Measurements from ENCODE around the gene CD2AP.
"Not testable (repeated sequence)": the region's sequence is repeated elsewhere in the genome, so short reads cannot be mapped to it uniquely, and the experiment has no call there.

CD2AP gene

DNA sequence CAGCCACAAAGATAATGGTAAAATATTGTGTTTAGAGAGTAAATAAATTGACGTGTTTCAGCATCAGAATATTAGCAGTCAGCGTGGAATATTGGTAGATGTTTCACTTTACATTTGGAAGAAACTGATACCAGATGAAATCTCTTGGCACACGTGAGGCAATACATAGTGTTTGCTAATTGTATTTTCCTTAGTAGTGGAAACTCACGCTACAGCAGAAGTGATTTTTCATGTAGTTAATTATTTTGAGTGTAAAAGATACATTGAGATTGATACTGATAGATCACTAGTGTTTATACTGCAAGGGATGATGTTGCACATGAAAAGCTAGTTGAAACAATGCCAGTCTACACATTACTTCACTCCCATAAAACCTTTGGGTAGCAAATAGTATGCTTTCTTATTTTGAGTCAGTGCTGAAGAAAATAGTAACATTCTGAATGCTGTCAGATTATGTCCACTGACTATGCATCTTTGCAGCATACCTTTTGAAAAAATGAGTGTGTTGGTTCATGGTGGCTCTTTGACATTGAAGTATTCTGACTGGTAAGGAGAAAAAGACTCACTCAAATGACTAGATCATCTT, 59.3 kb downstream of the CD2AP start:
- Histone ChIP-seq H3K4me3 (IDR thresholded peaks at IDR 0.05; ENCODE audit: insufficient read depth, low read depth, low read length) (no peak overlapping the region), H3K4me1 (ENCODE audit: low read depth, poor library complexity, severe bottlenecking) (peaks cover 8% of the 10 kb centered on the region), H3K4me2 (no peak overlapping the region), H3K79me2 (ENCODE audit: insufficient read depth, low read depth) (0 out of 2 replicates have a peak, but pooled peaks cover 3% of the 10 kb centered on the region), H3K36me3 (ENCODE audit: insufficient read depth) (no peaks in the 10 kb centered on the region), H3K27ac (no peak overlapping the region), H3K27me3 (ENCODE audit: insufficient read depth, low read depth) (no peaks in the 10 kb centered on the region), H4K20me1 (ENCODE audit: insufficient read depth) (no peaks in the 10 kb centered on the region), H3K9ac (no peak overlapping the region), H2AFZ (ENCODE audit: low read depth) (no peak overlapping the region)
- TF ChIP-seq, protein P1, sequence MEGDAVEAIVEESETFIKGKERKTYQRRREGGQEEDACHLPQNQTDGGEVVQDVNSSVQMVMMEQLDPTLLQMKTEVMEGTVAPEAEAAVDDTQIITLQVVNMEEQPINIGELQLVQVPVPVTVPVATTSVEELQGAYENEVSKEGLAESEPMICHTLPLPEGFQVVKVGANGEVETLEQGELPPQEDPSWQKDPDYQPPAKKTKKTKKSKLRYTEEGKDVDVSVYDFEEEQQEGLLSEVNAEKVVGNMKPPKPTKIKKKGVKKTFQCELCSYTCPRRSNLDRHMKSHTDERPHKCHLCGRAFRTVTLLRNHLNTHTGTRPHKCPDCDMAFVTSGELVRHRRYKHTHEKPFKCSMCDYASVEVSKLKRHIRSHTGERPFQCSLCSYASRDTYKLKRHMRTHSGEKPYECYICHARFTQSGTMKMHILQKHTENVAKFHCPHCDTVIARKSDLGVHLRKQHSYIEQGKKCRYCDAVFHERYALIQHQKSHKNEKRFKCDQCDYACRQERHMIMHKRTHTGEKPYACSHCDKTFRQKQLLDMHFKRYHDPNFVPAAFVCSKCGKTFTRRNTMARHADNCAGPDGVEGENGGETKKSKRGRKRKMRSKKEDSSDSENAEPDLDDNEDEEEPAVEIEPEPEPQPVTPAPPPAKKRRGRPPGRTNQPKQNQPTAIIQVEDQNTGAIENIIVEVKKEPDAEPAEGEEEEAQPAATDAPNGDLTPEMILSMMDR (conservative IDR thresholded peaks at IDR 0.05; ENCODE audit: low read depth, low read length) = no peak

DNA sequence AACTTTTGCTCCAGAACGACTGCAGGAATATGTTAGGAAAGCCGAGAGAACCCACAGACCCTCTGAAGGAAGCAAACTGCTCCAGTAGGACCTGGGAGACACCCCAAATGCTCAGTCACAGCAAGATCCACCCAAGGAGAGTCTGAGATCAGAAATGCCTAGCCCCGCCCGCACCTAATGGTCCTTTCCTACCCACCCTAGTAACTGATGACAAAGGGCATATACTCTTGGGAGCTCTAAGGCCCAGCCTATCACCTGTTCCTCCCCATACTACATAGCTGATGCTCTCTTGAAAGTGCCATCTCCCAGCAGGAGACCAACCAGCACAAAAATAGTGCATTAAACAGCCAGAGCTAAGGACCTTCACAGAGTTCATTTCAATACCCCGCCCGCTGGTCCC, 67.6 kb downstream of the CD2AP start:
- no peak overlapping the region for H3K4me3 ChIP-seq (IDR thresholded peaks at IDR 0.05; ENCODE audit: insufficient read depth, low read depth, low read length)
- H3K36me3 ChIP-seq (ENCODE audit: insufficient read depth) = no peaks in the 10 kb centered on the region
- TF ChIP-seq, protein P1 (conservative IDR thresholded peaks at IDR 0.05; ENCODE audit: low read depth, low read length) = no peak
- no peak overlapping the region for H3K4me2 ChIP-seq
- H3K4me1 ChIP-seq (ENCODE audit: low read depth, poor library complexity, severe bottlenecking) = no peaks in the 10 kb centered on the region
- H3K9ac ChIP-seq = no peak overlapping the region
- H2AFZ ChIP-seq (ENCODE audit: low read depth) = no peak overlapping the region
- H4K20me1 ChIP-seq (ENCODE audit: insufficient read depth) = no peaks in the 10 kb centered on the region
- H3K79me2 ChIP-seq (ENCODE audit: insufficient read depth, low read depth) = no peaks in the 10 kb centered on the region
- H3K27me3 ChIP-seq (ENCODE audit: insufficient read depth, low read depth) = no peaks in the 10 kb centered on the region
- H3K27ac ChIP-seq = no peak overlapping the region

DNA sequence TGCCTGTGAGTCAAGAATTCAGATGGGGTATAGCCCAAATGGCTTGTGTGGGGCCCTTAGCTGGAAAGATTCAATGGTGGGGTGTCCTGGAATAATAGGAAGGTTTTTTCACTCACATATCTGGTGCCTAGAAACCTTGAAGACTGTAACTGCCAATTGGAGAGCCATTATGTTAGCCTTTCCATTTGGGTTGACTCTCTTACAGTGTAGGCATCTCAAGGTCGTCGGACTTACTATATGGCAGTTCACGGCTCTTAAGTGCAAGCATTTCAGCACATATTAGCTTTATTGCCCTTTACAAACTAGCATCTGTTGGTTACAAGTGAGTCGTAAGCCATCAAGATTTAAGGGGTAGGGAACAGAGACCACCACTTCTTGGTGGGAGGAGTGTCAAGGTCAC, 74.1 kb downstream of the CD2AP start:
- TF ChIP-seq, protein P1 (conservative IDR thresholded peaks at IDR 0.05; ENCODE audit: low read depth, low read length) = no peak
- no peaks in the 10 kb centered on the region for H3K27me3 ChIP-seq (ENCODE audit: insufficient read depth, low read depth)
- no peak overlapping the region for H3K9ac ChIP-seq
- no peaks in the 10 kb centered on the region for H4K20me1 ChIP-seq (ENCODE audit: insufficient read depth)
- H3K79me2 ChIP-seq (ENCODE audit: insufficient read depth, low read depth) = no peaks in the 10 kb centered on the region
- no peak overlapping the region for H3K4me3 ChIP-seq (IDR thresholded peaks at IDR 0.05; ENCODE audit: insufficient read depth, low read depth, low read length)
- no peaks in the 10 kb centered on the region for H3K36me3 ChIP-seq (ENCODE audit: insufficient read depth)
- H3K27ac ChIP-seq = no peak overlapping the region
- no peak overlapping the region for H2AFZ ChIP-seq (ENCODE audit: low read depth)
- H3K4me1 ChIP-seq (ENCODE audit: low read depth, poor library complexity, severe bottlenecking) = no peaks in the 10 kb centered on the region
- no peak overlapping the region for H3K4me2 ChIP-seq

DNA sequence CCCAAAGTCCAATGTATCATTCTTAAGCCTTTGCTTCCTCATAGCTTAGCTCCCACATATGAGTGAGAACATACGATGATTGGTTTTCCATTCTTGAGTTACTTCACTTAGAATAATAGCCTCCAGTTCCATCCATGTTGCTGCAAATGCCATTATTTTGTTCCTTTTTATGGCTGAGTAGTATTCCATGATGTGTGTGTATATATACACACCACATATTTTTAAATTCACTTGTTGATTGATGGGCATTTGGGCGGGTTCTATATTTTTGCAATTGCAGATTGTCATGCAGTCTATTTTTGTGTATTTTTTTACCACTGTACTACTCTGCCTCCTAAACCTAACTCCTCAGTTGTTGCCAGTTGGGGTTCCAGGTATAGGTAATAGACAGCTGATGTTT, 74.7 kb downstream of the CD2AP start:
- no peak overlapping the region for H3K27ac ChIP-seq
- no peaks in the 10 kb centered on the region for H4K20me1 ChIP-seq (ENCODE audit: insufficient read depth)
- no peaks in the 10 kb centered on the region for H3K36me3 ChIP-seq (ENCODE audit: insufficient read depth)
- H3K9ac ChIP-seq = no peak overlapping the region
- H3K27me3 ChIP-seq (ENCODE audit: insufficient read depth, low read depth) = no peaks in the 10 kb centered on the region
- no peaks in the 10 kb centered on the region for H3K4me1 ChIP-seq (ENCODE audit: low read depth, poor library complexity, severe bottlenecking)
- H3K4me3 ChIP-seq (IDR thresholded peaks at IDR 0.05; ENCODE audit: insufficient read depth, low read depth, low read length) = no peak overlapping the region
- no peak overlapping the region for H2AFZ ChIP-seq (ENCODE audit: low read depth)
- TF ChIP-seq, protein P1 (conservative IDR thresholded peaks at IDR 0.05; ENCODE audit: low read depth, low read length) = no peak
- H3K79me2 ChIP-seq (ENCODE audit: insufficient read depth, low read depth) = no peaks in the 10 kb centered on the region
- H3K4me2 ChIP-seq = no peak overlapping the region

DNA sequence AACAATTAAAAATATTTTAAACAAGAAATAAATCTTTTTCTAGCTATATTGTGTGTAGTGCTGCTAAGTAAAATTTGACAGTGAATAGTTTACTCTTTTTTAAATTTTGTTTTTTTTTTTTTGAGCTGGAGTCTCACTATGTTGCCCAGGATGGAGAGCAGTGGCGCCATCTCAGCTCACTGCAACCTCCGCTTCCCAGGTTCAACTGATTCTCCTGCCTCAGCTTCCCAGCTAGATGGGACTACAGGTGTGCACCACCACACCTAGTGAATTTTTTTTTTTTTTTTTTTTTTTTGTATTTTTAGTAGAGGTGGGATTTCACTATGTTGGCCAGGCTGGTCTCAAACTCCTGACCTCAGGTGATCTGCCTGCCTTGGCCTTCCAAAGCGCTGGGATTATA, 75.7 kb downstream of the CD2AP start:
- not testable (repeated sequence) for H3K4me1 ChIP-seq (ENCODE audit: low read depth, poor library complexity, severe bottlenecking); H3K36me3 ChIP-seq (ENCODE audit: insufficient read depth); H2AFZ ChIP-seq (ENCODE audit: low read depth); H3K27me3 ChIP-seq (ENCODE audit: insufficient read depth, low read depth); H3K27ac ChIP-seq; H3K79me2 ChIP-seq (ENCODE audit: insufficient read depth, low read depth); H4K20me1 ChIP-seq (ENCODE audit: insufficient read depth); H3K4me2 ChIP-seq; H3K9ac ChIP-seq; H3K4me3 ChIP-seq (IDR thresholded peaks at IDR 0.05; ENCODE audit: insufficient read depth, low read depth, low read length)

DNA sequence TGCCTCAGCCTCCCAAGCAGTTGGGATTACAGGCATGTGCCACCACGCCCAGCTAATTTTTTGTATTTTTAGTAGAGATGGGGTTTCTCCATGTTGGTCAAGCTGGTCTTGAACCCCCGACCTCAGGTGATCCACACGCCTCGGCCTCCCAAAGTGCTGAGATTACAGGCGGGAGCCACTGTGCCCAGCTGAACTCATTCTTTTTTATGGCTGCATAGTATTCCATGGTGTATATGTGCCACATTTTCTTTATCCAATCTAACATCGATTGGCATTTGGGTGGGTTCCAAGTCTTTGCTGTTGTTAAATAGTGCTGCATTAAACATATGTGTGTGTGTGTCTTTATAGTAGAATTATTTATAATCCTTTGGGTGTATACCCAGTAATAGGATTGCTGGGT, 78.9 kb downstream of the CD2AP start:
- H4K20me1 ChIP-seq (ENCODE audit: insufficient read depth); H3K4me2 ChIP-seq; H3K4me1 ChIP-seq (ENCODE audit: low read depth, poor library complexity, severe bottlenecking); H3K9ac ChIP-seq; H3K27ac ChIP-seq; H3K36me3 ChIP-seq (ENCODE audit: insufficient read depth); H3K27me3 ChIP-seq (ENCODE audit: insufficient read depth, low read depth); H3K79me2 ChIP-seq (ENCODE audit: insufficient read depth, low read depth); H2AFZ ChIP-seq (ENCODE audit: low read depth); H3K4me3 ChIP-seq (IDR thresholded peaks at IDR 0.05; ENCODE audit: insufficient read depth, low read depth, low read length): not testable (repeated sequence)
